Progenitor cell of endocrine pancreas (in vitro differentiated cells): ENCODE data around the gene STRN3. TPM values are rescaled to one million over a fixed set of nuclear protein-coding genes. Genes with fewer than 3 reads are reported as not detected.

Source experiments
- DNase-seq: peaks from one replicate; pipeline ENCODE4 v3.0.0; 2021; ENCODE audit warnings: low spot score; ENCODE audit not compliant: unreplicated experiment
- H3K27ac Mint-ChIP-seq: 2 replicates; pipeline ENCODE4 v1.8.0; 2021; ENCODE audit warnings: mild to moderate bottlenecking, moderate library complexity, mixed read lengths
- H3K27me3 Mint-ChIP-seq: 2 replicates; pipeline ENCODE4 v1.8.0; 2021; ENCODE audit warnings: mixed read lengths
- H3K36me3 Mint-ChIP-seq: 2 replicates; pipeline ENCODE4 v1.8.0; 2022; ENCODE audit warnings: mixed read lengths; ENCODE audit not compliant: insufficient read depth
- H3K4me1 Mint-ChIP-seq: 2 replicates; pipeline ENCODE4 v1.8.0; 2021; ENCODE audit warnings: low read depth, mixed read lengths
- H3K4me3 Mint-ChIP-seq: 2 replicates; pipeline ENCODE4 v1.8.0; 2021; ENCODE audit warnings: low read depth, mild to moderate bottlenecking, moderate library complexity, mixed read lengths
- H3K9me3 Mint-ChIP-seq: 2 replicates; pipeline ENCODE4 v1.8.0; 2021; ENCODE audit warnings: low read depth, mixed read lengths
- total RNA-seq: library from RNA; stranded (reverse); gene quantifications from 2 replicates; pipeline ENCODE4 v1.2.1, GENCODE V29; 2021
- TF ChIP-seq, protein P1 (sequence below): fragments of 200-600 bp; sonication (generic); IDR thresholded peaks from one replicate; pipeline ENCODE4 v1.5.0; 2021; ENCODE audit warnings: antibody characterized with exemption, mild to moderate bottlenecking; ENCODE audit not compliant: unreplicated experiment

STRN3 gene
- total RNA-seq, 1 donor from 2014 or later, result 46.7 TPM

DNA sequence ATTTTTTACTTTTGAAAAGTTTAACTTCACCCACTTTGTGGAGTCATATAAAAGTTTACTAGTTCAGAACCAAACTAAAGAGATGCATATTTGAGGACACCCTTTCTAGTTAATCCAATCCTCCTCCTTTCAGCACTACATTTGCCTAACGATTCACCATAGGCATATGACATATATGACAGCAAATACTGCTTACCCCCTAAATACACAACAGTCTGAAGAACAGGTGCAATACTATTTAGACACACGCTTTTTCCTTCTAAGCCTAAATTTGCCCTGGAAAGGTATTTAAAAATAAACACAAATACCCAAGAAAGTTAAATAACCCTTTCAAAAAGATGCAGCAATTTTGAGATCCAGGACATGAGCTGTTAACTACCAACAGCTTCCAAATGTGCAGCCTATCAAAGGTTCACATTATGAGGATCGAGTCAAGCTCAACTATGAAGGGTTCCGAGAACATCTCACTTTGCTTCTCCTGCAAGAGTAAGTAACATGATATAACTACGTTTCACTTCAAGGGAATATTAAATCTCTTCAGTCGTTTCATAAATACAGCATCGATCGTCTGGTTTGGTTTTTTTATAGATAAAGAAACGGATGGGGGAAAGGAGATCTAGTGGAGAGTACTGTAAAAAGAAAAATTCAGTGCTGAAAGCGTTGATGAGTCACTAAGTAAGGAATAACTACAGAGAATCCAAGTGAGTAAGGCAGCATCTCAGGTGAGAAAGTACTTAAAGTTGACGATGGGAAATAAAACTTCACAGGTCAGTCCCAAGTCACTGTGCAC, 1.4 kb downstream of the STRN3 start:
- TF ChIP-seq, protein P1, sequence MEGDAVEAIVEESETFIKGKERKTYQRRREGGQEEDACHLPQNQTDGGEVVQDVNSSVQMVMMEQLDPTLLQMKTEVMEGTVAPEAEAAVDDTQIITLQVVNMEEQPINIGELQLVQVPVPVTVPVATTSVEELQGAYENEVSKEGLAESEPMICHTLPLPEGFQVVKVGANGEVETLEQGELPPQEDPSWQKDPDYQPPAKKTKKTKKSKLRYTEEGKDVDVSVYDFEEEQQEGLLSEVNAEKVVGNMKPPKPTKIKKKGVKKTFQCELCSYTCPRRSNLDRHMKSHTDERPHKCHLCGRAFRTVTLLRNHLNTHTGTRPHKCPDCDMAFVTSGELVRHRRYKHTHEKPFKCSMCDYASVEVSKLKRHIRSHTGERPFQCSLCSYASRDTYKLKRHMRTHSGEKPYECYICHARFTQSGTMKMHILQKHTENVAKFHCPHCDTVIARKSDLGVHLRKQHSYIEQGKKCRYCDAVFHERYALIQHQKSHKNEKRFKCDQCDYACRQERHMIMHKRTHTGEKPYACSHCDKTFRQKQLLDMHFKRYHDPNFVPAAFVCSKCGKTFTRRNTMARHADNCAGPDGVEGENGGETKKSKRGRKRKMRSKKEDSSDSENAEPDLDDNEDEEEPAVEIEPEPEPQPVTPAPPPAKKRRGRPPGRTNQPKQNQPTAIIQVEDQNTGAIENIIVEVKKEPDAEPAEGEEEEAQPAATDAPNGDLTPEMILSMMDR, result no peak
- no peaks in the 10 kb centered on the region for H3K27me3 Mint-ChIP-seq
- peaks cover 8% of the 10 kb centered on the region for H3K9me3 Mint-ChIP-seq
- no peak for DNase-seq
- peak overlapping the region; percentile 88 for H3K4me3 Mint-ChIP-seq
- peak overlapping the region; percentile 94 for H3K27ac Mint-ChIP-seq
- peaks cover 30% of the 10 kb centered on the region for H3K4me1 Mint-ChIP-seq
- peaks cover 11% of the 10 kb centered on the region for H3K36me3 Mint-ChIP-seq

DNA sequence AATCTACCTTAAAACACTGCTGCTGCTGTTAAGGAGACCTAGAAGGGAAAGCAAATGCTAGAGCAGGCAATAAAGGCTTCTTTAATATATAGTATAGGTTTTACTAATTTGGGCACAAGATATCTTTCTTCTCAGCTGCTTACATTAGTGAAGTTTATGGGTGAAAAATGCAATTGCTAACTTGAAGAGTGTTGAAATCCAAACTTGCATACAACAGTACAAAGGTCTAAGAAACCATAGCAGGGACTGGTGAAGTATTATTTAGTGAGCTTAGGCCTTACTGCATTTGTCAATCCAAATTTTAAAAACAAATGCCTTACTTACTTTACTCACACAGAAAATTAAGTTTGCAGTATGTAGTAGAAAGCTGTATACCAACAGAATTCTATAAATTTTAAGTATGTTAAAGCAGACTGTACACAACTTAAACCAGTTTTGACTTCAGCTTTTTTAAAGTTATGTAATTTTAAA, 2.1 kb downstream of the STRN3 start:
- Mint-ChIP-seq H3K4me3 (peak overlapping the region; percentile 88), H3K27me3 (no peaks in the 10 kb centered on the region), H3K36me3 (peaks cover 11% of the 10 kb centered on the region), H3K9me3 (peaks cover 8% of the 10 kb centered on the region), H3K27ac (no peak overlapping the region), H3K4me1 (peaks cover 30% of the 10 kb centered on the region)
- DNase-seq, result no peak
- TF ChIP-seq, protein P1, result no peak

DNA sequence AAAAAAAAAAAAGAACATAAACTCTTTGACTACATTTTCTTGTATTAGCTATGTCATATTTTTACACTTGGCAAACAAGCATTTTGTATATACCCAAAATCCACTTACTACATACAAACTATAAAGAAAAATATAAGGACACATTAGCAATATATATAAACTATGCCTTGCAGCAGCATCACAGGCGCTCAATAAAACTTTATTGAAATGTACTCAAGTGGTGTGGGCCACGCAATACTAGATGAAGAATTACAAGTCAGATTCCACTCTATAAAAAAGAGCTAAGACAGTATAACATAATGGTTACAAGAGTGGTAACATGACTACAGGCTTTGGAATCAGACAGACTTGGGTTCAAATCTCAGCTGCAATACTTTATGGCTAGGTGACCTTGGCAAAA, 3.8 kb downstream of the STRN3 start:
- peaks cover 8% of the 10 kb centered on the region for H3K9me3 Mint-ChIP-seq
- H3K4me3 Mint-ChIP-seq, result no peak overlapping the region
- H3K27ac Mint-ChIP-seq, result no peak overlapping the region
- TF ChIP-seq, protein P1, result no peak
- peaks cover 29% of the 10 kb centered on the region for H3K4me1 Mint-ChIP-seq
- peaks cover 11% of the 10 kb centered on the region for H3K36me3 Mint-ChIP-seq
- no peak for DNase-seq
- no peaks in the 10 kb centered on the region for H3K27me3 Mint-ChIP-seq

DNA sequence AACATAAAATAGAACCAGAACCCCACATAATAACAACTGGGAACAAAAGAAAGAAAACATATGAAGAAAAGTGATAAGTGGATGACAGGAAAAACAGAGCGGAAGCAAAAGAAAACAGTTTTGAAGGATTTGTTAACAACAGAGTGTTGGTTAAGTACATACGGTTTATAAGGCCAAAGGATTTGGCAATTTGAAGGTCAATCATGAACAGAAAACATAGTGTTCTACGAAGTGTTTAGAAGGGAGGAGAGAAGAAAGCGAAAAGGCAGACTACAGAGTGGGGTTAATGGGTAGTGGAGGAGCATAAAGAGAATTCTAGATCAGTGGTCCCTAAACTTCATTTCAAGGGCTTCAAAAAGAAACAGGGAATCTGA, 4.6 kb downstream of the STRN3 start:
- peaks cover 11% of the 10 kb centered on the region for H3K36me3 Mint-ChIP-seq

DNA sequence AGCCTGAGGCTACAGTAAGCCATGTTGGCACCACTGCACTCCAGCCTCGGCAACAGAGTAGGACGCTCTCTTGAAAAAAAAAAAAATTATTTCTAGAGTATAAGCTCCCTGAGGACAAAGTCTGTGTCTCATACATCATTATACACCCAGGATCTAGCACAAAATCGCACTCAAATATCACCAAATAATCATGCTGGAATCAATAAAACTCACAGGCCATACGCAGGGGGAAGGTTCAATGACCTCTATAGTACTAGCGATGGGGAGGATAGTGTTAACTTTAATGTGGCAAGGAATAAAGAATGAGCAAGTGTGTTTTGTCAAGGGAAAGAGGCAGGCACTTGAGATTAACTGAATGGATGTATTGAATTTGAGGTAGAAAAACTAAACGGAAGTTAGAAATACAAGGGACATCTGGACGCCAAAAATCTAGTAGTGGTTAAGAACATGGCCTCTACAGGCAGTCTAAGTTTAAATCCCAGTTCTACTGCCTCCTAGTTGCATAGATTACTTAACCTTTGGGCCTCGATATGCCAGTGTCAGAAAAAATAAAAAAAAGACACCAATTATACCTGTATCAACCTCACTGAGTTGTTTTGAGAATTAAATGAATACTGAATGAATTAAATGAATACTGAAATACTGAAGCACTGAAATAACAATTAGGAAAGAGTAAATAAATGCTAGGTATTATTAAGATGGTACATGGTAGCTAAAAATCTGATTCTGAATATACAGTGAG, 5.2 kb downstream of the STRN3 start:
- Mint-ChIP-seq H3K27me3 (no peaks in the 10 kb centered on the region), H3K27ac (peak overlapping the region; percentile 89), H3K9me3 (peaks cover 8% of the 10 kb centered on the region), H3K36me3 (peaks cover 11% of the 10 kb centered on the region), H3K4me1 (peaks cover 22% of the 10 kb centered on the region), H3K4me3 (no peak overlapping the region)
- DNase-seq, result no peak
- TF ChIP-seq, protein P1, result no peak

More for the DNA sequence above, 4.6 kb downstream of the STRN3 start:
- TF ChIP-seq, protein P1, result no peak
- Mint-ChIP-seq H3K27me3 (no peaks in the 10 kb centered on the region), H3K9me3 (peaks cover 8% of the 10 kb centered on the region), H3K4me3 (no peak overlapping the region), H3K27ac (peak overlapping the region; percentile 89), H3K4me1 (peaks cover 22% of the 10 kb centered on the region)
- DNase-seq, result no peak
